ENCODE results near the gene PGRMC2.
"Not testable (repeated sequence)": the region's sequence is repeated elsewhere in the genome, so short reads cannot be mapped to it uniquely, and the experiment has no call there.

The PGRMC2 gene

DNA sequence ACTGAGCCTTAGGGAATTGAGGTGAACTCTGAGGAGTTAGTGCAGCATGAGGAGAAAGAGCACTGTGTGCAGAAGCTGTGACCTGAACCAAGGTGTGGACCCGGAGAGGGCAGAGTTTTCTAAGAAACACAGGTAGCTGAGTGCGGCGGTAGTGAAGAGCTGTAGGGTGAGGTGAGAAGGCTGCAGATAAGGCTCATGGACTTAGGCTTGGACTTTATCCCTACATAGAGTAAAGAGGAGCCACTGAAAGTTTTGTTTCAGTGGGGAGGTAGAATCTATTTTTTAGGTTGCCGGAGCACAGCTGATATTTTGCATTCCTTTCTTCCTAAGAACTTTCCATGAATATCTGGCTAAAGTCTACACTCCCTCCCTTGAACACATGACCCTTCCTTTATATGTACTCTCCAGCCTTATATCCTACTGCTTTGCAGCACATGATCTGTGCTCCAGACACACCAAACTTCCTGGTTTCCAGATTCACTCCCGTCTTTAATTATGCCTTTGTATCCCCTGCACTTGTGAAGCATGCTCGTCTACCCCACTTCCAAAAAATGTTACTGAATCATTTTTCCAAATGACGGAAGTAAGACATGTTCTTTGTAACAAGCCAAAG lies 10.6 kb upstream of the PGRMC2 start:
- DNase-seq = no peak

GRCh38 chr4:128295255-128295654 lies 7.6 kb upstream of the PGRMC2 start:
- no peak for DNase-seq

GRCh38 chr4:128294464-128294863 lies 6.9 kb upstream of the PGRMC2 start:
- DNase-seq = no peak

DNA sequence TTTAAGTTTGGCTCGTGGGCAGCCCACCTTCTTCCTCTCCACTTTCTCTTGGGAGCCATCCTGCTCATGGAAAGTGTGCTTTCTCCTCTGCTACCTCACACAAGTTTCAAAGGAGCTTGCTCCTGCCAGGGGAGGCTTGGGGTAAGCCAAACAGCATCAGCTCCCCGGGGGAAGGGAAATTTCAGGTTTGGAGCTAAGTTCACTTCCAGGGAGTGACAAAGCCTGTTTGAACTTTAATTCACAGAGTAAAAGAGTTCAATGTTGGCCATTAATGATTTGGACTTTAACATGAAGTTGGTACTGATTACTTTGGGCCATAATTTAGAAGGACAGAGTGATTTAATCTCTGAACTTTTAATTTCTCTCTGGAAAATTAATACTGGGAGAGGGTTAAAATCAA lies 4.7 kb upstream of the PGRMC2 start:
- no peak for DNase-seq

DNA sequence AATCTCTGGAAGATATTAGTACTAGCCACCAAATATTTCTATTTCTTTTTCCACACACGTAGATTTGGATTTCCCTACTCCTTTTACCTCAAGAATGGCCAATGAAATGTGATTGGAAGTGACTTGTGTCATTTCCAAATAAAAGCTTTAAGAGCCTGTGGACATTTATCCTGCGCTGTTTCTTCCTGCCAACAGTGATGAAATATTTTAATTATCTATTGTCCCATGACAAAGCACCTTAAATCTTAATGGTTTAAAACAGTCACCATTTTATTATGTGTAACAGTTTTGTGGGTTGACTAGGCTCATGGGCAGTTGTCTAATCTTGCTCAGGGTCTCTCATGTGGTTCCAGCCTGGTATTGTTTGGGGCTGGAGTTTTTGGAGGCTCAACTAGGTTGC lies 3.5 kb upstream of the PGRMC2 start:
- DNase-seq = no peak

GRCh38 chr4:128290526-128290925 lies 2.9 kb upstream of the PGRMC2 start:
- no peak for DNase-seq

DNA sequence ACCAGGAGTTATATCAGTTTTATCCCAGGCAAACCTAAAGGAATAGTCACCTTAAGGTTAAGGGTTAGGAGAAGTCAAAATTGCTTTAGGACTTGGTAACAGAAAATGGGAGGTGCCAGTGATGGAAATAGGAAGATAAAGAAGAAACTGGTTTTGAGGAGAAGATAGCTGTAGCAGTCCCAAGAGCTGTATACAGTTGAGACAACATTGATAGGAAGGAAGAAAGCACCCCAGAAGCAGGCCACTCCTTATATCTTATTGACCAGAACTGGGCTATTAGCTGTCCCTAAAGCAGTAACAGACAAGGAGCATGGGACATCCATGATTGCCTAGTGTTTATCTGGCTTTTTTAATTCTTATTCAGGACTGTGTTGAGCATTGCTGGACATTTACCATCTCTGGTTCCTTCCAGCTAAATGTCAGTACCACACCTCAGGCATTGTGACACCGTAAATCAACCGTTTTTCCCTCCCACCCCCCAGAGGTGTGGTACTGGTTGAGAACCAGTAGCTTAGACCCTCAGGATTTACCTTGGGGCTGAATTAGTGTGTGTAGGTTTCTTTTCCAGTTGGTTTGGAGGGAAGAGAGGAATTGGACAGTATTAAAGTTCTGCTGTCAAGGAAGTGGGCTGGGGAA lies 2.0 kb upstream of the PGRMC2 start:
- no peak for DNase-seq

GRCh38 chr4:128288689-128289106 lies 1.1 kb upstream of the PGRMC2 start:
- no peak for DNase-seq

- DNase-seq = peak; percentile 99
These were observed 467 bp upstream of the PGRMC2 start for GRCh38 chr4:128287871-128288688.

DNA sequence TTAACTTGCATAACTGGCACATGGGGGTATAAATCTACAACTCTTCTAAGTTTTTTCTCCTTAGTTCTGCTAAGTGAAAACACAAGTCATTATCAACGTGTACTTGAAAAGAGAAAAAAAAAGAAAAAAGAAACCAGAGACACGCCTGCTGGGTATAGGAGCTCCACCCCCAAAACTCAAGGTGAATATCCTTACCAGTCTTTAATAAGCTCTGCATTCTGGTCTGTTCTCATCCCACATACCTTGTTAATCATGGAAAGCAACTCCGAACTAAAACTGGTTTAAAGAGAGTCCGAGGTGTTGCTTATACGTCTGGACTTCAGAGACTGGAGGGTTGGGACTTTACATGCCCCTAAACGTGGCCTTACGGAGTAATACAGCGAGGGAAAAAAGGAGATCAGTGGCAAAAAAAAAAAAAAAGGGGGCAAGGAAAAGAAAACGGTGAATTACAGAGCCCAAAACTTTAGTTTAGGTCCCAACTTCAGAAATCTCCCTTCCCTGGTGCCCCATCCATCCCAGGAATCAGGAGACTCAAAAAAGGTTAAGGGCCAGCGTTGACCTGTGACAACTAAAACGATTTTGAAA lies 1.0 kb downstream of the PGRMC2 start:
- no peak for DNase-seq

DNA sequence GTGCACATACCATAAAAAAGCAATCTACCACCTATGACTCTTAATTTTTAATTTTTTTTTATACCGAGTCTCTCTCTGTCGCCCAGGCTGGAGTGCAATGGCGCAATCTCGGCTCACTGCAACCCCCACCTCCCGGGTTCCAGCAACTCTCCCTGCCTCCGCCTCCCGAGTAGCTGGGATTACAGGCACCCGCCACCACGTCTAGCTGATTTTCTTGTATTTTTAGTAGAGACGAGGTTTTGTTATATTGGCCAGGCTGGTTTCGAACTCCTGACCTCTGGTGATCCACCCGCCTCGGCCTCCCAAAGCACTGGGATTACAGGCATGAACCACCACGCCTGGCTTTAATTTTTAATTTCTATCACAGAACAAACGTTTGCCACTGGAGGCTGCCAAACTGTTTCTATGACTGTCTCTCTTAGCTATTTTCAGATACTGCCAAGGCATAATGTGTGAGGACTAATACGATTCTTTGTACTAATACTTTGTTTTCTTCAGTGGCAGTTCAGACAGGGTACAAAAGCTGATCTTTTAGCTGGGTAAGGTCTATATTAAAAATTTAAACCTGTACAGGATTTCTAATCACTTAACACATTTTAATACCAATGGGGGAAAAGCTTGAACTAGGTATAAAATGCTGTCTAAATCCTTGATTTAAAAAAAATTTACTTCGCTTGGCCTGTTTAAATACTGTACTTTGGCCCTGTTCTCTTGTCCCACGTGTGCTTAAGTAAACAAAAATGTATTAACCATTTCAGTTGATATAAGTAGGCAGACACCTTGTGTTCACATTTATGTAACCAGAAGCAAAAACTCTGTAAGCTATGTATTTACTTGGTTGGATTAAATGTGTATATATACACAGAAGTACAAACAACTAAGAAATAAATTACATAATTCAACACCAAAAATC lies 2.3 kb downstream of the PGRMC2 start:
- no peak for DNase-seq

GRCh38 chr4:128284317-128284716 lies 3.3 kb downstream of the PGRMC2 start:
- no peak for DNase-seq

- no peak for DNase-seq
These were observed 4.5 kb downstream of the PGRMC2 start for GRCh38 chr4:128283071-128283470.

- DNase-seq = no peak
These were observed 5.1 kb downstream of the PGRMC2 start for GRCh38 chr4:128282516-128282915.

- DNase-seq = no peak
These were observed 6.3 kb downstream of the PGRMC2 start for GRCh38 chr4:128281354-128281753.

GRCh38 chr4:128279624-128280225 lies 7.9 kb downstream of the PGRMC2 start:
- no peak for DNase-seq

- DNase-seq = no peak
These were observed 9.8 kb downstream of the PGRMC2 start for GRCh38 chr4:128277856-128278255.

DNA sequence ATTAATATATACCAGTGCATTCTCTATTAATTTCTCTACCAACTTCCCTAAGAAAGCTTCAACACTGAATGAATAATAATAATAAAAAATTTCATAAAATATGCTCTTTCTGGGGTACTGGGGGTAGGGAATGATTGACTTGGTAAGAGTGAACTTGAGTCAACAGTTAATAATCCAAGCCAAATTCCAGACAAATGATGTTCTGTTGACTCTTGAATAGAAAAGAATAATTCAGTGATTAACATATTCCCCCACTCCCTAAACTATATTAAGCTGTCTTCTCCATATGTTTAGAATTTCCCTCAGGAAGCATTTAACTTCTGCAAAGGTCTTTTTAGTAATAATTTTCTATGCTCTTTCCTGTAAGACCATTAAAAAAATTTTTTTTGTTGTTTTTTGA lies 12.3 kb downstream of the PGRMC2 start:
- DNase-seq = no peak

DNA sequence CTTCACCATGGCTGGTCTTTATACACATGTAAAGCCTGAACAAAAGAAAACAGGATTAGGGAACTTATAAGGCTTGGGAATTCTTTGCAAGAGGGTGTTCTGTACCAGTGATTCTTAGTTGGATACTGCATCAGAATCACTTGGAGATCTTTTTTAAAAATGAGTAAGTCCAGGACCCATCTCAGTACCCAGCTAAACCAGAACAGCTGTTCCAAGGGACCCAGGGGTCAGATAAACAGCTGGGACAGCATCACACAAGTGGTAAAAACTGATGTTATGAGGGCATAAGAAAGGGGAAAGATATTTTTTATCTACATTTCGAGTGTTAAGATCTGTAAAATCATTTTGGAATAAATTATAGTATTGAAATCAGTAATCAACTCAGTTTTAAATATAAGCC lies 16.1 kb downstream of the PGRMC2 start:
- DNase-seq = no peak

DNA sequence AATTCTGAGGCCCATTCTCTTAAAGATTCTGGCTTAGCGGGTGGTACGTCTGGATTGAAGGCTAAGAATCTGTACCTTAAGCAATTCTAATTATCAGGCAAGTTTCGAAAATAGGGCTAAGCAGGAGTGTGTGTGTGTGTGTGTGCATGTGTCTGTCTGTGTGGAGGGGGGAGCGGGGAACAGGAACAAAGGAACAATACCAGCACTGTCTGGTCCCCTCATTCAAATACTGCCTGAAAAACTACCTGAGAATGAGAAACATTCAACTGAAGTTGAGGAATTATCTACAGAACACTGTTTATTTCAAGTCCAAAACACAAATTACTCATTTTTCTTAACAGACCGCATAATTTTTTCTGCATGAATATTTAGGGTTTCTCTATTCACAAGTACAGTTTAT lies 18.6 kb downstream of the PGRMC2 start:
- no peak for DNase-seq

DNA sequence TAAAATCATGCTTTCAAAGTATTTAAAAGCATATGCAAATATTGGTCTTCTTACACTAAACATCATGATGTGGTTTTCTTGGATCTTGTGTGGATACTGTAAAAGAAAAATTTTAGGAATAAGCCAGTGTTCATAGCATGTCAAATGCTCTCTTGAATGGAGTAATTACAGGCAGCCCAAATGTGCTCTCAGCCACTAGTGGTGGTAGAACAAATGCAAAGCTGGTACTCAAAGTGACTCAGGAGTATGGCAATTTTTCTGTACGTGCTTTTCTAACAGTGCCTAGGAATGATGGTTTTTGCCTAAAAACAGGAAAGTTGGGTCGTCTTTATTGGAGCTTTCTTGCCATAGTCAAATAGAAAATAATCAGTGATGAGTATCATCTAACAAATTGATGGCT lies 19.9 kb downstream of the PGRMC2 start:
- no peak for DNase-seq

GRCh38 chr4:128267171-128267570 lies 20.4 kb downstream of the PGRMC2 start:
- DNase-seq = not testable (repeated sequence)
